GM04503 (cell line): ENCODE data around the gene ZNF761.
"Not testable (repeated sequence)": the region's sequence is repeated elsewhere in the genome, so short reads cannot be mapped to it uniquely, and the experiment has no call there.

Experiments used
- DNase-seq: peaks from one replicate; pipeline ENCODE4 v3.0.0-alpha.2; 2012; ENCODE audit warnings: low read depth

ZNF761 gene

GRCh38 chr19:53431399-53432087 lies at the start of gene ZNF761:
TSS of gene ZNF761 (plus strand) at chr19:53431984. CDS start at chr19:53447269, 15,285 bp downstream.
- DNase-seq = peak; percentile 30

- DNase-seq = no peak
These were observed 43.6 kb upstream of the ZNF761 start for GRCh38 chr19:53388168-53388567.

- no peak for DNase-seq
These were observed 42.9 kb upstream of the ZNF761 start for GRCh38 chr19:53388904-53389303.

GRCh38 chr19:53389571-53389970 lies 42.2 kb upstream of the ZNF761 start:
- DNase-seq = no peak

- no peak for DNase-seq
These were observed 41.8 kb upstream of the ZNF761 start for GRCh38 chr19:53389978-53390377.

- DNase-seq = peak; percentile 41
These were observed 37.2 kb upstream of the ZNF761 start for GRCh38 chr19:53394522-53394973.

GRCh38 chr19:53394974-53395839 lies 36.6 kb upstream of the ZNF761 start, which contains the start of gene ZNF765:
TSS of gene ZNF765 (plus strand) at chr19:53395149. CDS start at chr19:53398016, 2,867 bp downstream.
- no peak for DNase-seq

- DNase-seq = not testable (repeated sequence)
These were observed 35.8 kb upstream of the ZNF761 start for GRCh38 chr19:53395840-53396524.

- DNase-seq = no peak
These were observed 35.3 kb upstream of the ZNF761 start for GRCh38 chr19:53396525-53396868.

GRCh38 chr19:53397918-53398317 lies 33.9 kb upstream of the ZNF761 start:
- DNase-seq = not testable (repeated sequence)

GRCh38 chr19:53409505-53410204 lies 22.1 kb upstream of the ZNF761 start:
- DNase-seq = no peak

GRCh38 chr19:53420520-53421315 lies 11.1 kb upstream of the ZNF761 start:
- not testable (repeated sequence) for DNase-seq

GRCh38 chr19:53422551-53422950 lies 9.2 kb upstream of the ZNF761 start:
- DNase-seq = no peak

GRCh38 chr19:53423074-53423473 lies 8.7 kb upstream of the ZNF761 start:
- not testable (repeated sequence) for DNase-seq

- DNase-seq = not testable (repeated sequence)
These were observed 8.1 kb upstream of the ZNF761 start for GRCh38 chr19:53423680-53424079.

- peak; percentile 11 for DNase-seq
These were observed 6.7 kb upstream of the ZNF761 start for GRCh38 chr19:53424968-53425597.

GRCh38 chr19:53432088-53432661 lies 391 bp downstream of the ZNF761 start:
- no peak for DNase-seq

- DNase-seq = not testable (repeated sequence)
These were observed 12.0 kb downstream of the ZNF761 start for GRCh38 chr19:53443809-53444208.

- not testable (repeated sequence) for DNase-seq
These were observed 15.4 kb downstream of the ZNF761 start for GRCh38 chr19:53447196-53447595.

- no peak for DNase-seq
These were observed 24.0 kb downstream of the ZNF761 start for GRCh38 chr19:53455828-53456227.
